ENCODE results near the gene ASPM.

DNA sequence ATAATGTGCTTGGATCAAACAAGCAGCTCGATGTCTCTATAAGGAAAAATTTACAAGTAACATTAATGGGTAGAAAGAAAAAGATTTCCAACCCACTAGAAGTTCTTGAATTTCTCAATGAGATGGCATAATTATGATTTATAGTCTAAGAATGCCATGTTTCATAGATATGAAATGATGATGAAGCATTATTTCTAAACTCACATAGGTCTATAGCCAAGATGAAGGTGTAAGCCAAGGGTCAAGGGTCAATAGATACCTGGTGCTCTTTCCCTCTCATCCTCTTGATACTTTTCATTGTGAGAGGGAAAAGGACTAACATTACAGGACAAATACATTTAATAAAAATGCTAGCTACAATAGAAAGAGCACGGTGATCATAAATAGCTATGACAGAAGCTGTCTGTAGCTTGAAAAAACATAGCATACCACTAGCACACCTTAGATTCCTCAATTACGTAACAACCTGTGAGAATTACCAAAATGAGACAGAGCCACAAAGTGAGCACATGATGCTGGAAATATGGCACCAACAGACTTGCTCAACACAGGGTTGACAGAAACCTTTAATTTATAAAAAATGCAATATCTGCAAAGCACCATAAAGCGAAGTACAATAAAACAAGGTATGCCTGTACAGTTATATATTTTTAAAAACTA, 53.1 kb downstream of the ASPM start:
- TF ChIP-seq, protein P1, sequence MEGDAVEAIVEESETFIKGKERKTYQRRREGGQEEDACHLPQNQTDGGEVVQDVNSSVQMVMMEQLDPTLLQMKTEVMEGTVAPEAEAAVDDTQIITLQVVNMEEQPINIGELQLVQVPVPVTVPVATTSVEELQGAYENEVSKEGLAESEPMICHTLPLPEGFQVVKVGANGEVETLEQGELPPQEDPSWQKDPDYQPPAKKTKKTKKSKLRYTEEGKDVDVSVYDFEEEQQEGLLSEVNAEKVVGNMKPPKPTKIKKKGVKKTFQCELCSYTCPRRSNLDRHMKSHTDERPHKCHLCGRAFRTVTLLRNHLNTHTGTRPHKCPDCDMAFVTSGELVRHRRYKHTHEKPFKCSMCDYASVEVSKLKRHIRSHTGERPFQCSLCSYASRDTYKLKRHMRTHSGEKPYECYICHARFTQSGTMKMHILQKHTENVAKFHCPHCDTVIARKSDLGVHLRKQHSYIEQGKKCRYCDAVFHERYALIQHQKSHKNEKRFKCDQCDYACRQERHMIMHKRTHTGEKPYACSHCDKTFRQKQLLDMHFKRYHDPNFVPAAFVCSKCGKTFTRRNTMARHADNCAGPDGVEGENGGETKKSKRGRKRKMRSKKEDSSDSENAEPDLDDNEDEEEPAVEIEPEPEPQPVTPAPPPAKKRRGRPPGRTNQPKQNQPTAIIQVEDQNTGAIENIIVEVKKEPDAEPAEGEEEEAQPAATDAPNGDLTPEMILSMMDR (conservative IDR thresholded peaks at IDR 0.05 in 1 of 2, IDR thresholded peaks at IDR 0.05 in 1 of 2; ENCODE audit: low read depth in 1 of 2, low read length in 2 of 2), result no peak
- TF ChIP-seq EZH2 (IDR thresholded peaks at IDR 0.05; ENCODE audit: low read length, missing control alignments), result no peak

Measured in fibroblast of lung (primary cell).